ENCODE data around the gene TMCO1. TPM values are rescaled to one million over a fixed set of nuclear protein-coding genes. Genes with fewer than 3 reads are reported as not detected.
"Not testable (repeated sequence)": the region's sequence is repeated elsewhere in the genome, so short reads cannot be mapped to it uniquely, and the experiment has no call there.

TMCO1 gene
- total and polyA plus RNA-seq, 2 experiments from 2014 or later, result 126 to 207 TPM

DNA sequence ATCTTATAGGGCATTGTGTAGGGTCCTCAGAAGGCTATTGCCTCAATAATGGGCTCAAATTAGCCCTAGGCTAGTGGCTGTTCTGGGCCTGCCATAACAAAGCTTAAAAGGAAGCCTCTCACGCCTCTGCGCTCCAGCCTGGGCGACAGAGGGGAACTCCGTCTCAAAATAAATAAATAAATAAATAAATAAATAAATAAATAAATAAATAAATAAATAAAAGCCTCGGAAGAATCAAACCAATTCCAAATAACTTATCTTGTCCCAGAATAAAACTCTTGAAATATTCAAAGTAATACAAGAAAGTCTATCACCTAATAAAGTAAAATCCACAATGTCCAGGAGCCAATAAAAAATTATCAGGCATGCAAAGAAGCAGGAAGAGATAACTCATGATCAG is 55.9 kb downstream of the TMCO1 start:
- Histone ChIP-seq H2AFZ (no peak overlapping the region), H3K4me3 (no peak overlapping the region), H3K27ac (no peak overlapping the region), H3K9me3 (ENCODE audit: low read depth) (no peaks in the 10 kb centered on the region), H3K4me1 (ENCODE audit: insufficient read depth) (no peaks in the 10 kb centered on the region), H3K9me2 (ENCODE audit: insufficient read depth) (no peaks in the 10 kb centered on the region), H3K79me2 (ENCODE audit: insufficient read depth) (no peaks in the 10 kb centered on the region), H3K4me2 (ENCODE audit: unreplicated experiment) (no peak overlapping the region), H3K27me3 (replicated peaks; ENCODE audit: insufficient read depth) (no peaks in the 10 kb centered on the region), H4K20me1 (ENCODE audit: insufficient read depth) (no peaks in the 10 kb centered on the region), H3F3A (ENCODE audit: insufficient read depth) (no peaks in the 10 kb centered on the region), H3K9ac (no peak overlapping the region), H3K36me3 (ENCODE audit: low read depth) (no peaks in the 10 kb centered on the region)
- in situ Hi-C loops (cut with MboI), result loop anchor here (10.0 to 25.0 kb wide), 3 partner anchors 202 to 775 kb away; partner anchors contain the start of gene FAM78B
- TF ChIP-seq EZH2 (IDR thresholded peaks at IDR 0.05; ENCODE audit: insufficient read depth, poor library complexity, severe bottlenecking) (no peak), EZH2phosphoT487 (IDR thresholded peaks at IDR 0.05; ENCODE audit: insufficient read depth, low read depth) (no peak)
- no peak for DNase-seq
- 88 to 90% methylated on average over 5 of the region's 5 CpGs for WGBS, 2 experiments (ENCODE audit: low coverage in 1 of 2, low lambda C conversion rate in 2 of 2, missing lambda C conversion rate in 2 of 2)

DNA sequence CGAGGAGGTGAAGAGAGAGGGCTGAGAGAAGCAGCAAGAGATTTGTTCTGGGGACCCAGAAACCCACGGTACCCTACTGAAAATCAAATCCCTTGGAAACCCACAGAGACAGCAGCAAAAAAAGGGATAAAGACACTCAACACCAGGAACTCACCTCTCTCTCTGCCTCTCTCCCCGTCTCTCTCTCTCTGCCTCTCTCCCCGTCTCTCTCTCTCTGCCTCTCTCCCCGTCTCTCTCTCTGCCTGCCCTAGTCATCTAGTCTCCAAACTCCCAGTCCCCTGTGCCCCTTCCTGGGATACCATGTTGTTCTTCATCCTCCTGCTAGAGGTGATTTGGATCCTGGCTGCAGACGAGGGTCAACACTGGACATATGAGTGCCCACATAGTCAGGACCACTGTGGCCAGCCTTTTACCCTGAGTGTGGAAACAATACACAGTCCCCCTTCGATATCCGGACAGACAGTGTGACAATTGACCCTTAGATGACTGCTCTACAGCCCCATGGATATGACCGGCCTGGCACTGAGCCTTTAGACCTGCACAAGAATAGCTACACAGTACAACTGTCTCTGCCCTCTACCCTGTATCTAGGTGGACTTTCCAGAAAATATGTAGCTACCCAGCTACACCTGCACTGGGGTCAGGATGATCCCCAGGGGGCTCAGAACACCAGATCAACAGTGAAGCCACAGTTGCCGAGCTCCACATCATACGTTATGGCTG is 60.5 kb downstream of the TMCO1 start:
- Histone ChIP-seq H3K9me2 (ENCODE audit: insufficient read depth) (no peaks in the 10 kb centered on the region), H3K9me3 (ENCODE audit: low read depth) (no peaks in the 10 kb centered on the region), H4K20me1 (ENCODE audit: insufficient read depth) (no peaks in the 10 kb centered on the region), H3K4me2 (ENCODE audit: unreplicated experiment) (no peak overlapping the region), H3K79me2 (ENCODE audit: insufficient read depth) (no peaks in the 10 kb centered on the region), H3K4me3 (no peak overlapping the region), H3K4me1 (ENCODE audit: insufficient read depth) (no peaks in the 10 kb centered on the region), H3K27me3 (replicated peaks; ENCODE audit: insufficient read depth) (no peaks in the 10 kb centered on the region), H2AFZ (no peak overlapping the region), H3K27ac (no peak overlapping the region), H3F3A (ENCODE audit: insufficient read depth) (no peaks in the 10 kb centered on the region), H3K36me3 (ENCODE audit: low read depth) (no peaks in the 10 kb centered on the region), H3K9ac (no peak overlapping the region)
- DNase-seq, result no peak
- in situ Hi-C loops (cut with MboI), result loop anchor here (25.0 kb wide), 2 partner anchors 454 to 779 kb away; partner anchors contain the start of gene FAM78B
- no peak for TF ChIP-seq EZH2phosphoT487 (IDR thresholded peaks at IDR 0.05; ENCODE audit: insufficient read depth, low read depth)
- TF ChIP-seq EZH2 (IDR thresholded peaks at IDR 0.05; ENCODE audit: insufficient read depth, poor library complexity, severe bottlenecking), result no peak
- 69 to 72% methylated on average over 11 of the region's 11 CpGs for WGBS, 2 experiments (ENCODE audit: low coverage in 1 of 2, low lambda C conversion rate in 2 of 2, missing lambda C conversion rate in 2 of 2)

DNA sequence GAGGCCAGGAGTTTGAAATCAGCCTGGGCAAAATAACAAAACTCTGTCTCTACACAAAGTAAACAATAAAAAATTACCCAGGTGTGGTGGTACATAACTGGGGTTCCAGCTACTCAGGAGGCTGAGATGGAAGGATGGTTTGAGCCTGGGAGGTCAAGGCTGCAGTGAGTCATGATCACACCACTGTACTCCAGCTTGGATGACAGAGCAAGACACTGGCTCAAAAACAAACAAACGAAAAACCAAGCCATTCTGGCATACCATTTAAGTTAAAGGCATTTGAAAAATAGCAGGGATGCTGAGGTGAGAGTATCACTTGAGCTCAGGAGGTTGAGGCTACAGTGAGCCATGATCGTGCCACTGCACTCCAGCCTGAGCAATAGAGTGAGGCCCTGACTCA is 65.0 kb downstream of the TMCO1 start:
- Histone ChIP-seq H3K27ac (no peak overlapping the region), H3K27me3 (replicated peaks; ENCODE audit: insufficient read depth) (no peaks in the 10 kb centered on the region), H3K4me1 (ENCODE audit: insufficient read depth) (no peaks in the 10 kb centered on the region), H4K20me1 (ENCODE audit: insufficient read depth) (no peaks in the 10 kb centered on the region), H3K9ac (no peak overlapping the region), H3K4me2 (ENCODE audit: unreplicated experiment) (no peak overlapping the region), H3F3A (ENCODE audit: insufficient read depth) (no peaks in the 10 kb centered on the region), H3K36me3 (ENCODE audit: low read depth) (no peaks in the 10 kb centered on the region), H2AFZ (no peak overlapping the region), H3K79me2 (ENCODE audit: insufficient read depth) (no peaks in the 10 kb centered on the region), H3K9me3 (ENCODE audit: low read depth) (no peaks in the 10 kb centered on the region), H3K4me3 (no peak overlapping the region), H3K9me2 (ENCODE audit: insufficient read depth) (no peaks in the 10 kb centered on the region)
- no peak for DNase-seq
- TF ChIP-seq EZH2phosphoT487 (IDR thresholded peaks at IDR 0.05; ENCODE audit: insufficient read depth, low read depth) (no peak), EZH2 (IDR thresholded peaks at IDR 0.05; ENCODE audit: insufficient read depth, poor library complexity, severe bottlenecking) (no peak)
- WGBS, 2 experiments (ENCODE audit: low coverage in 1 of 2, low lambda C conversion rate in 2 of 2, missing lambda C conversion rate in 2 of 2), result 52 to 64% methylated on average over 2 of the region's 2 CpGs
- in situ Hi-C loops (cut with MboI), result loop anchor here (25.0 kb wide), 2 partner anchors 459 to 784 kb away; partner anchors contain the start of gene FAM78B

DNA sequence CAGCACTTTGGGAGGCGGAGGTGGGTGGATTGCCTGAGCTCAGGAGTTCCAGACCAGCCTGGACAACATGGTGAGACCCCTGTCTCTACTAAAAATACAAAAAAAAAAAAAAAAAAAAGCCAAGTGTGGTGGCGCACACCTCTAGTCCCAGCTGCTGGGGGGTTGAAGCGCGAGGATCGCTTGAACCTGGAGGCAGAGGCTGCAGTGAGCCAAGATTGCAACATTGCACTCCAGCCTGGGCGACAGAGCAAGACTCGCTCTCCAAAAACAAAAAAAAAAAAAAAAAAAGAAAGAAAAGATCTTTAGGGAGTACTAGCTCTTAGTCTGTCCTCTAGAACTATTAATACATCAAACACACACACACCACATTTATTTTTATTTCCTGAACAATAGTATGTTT is 66.7 kb downstream of the TMCO1 start:
- WGBS, 2 experiments (ENCODE audit: low coverage in 1 of 2, low lambda C conversion rate in 2 of 2, missing lambda C conversion rate in 2 of 2), result 31% methylated on average over 7 of the region's 7 CpGs
- H3K9me2 ChIP-seq (ENCODE audit: insufficient read depth); H4K20me1 ChIP-seq (ENCODE audit: insufficient read depth); H3K4me3 ChIP-seq; H3K36me3 ChIP-seq (ENCODE audit: low read depth); H2AFZ ChIP-seq; H3K9me3 ChIP-seq (ENCODE audit: low read depth); H3F3A ChIP-seq (ENCODE audit: insufficient read depth); H3K4me1 ChIP-seq (ENCODE audit: insufficient read depth); H3K79me2 ChIP-seq (ENCODE audit: insufficient read depth); H3K4me2 ChIP-seq (ENCODE audit: unreplicated experiment); H3K27me3 ChIP-seq (replicated peaks; ENCODE audit: insufficient read depth); H3K9ac ChIP-seq; DNase-seq; H3K27ac ChIP-seq: not testable (repeated sequence)
- in situ Hi-C loops (cut with MboI), result loop anchor here (25.0 kb wide), 2 partner anchors 460 to 785 kb away; partner anchors contain the start of gene FAM78B

Measured in GM23248 (cell line).